AG10803 (cell line): ENCODE data around the gene MRRF.
A peak's percentile ranks its signal among the peaks of the same experiment; 100 is the strongest.

Source experiments
- DNase-seq: peaks from one replicate; pipeline ENCODE4 v3.0.0; 2010; ENCODE audit warnings: low read depth
- H3K4me3 ChIP-seq: 2 replicates; pipeline ENCODE4 v1.5.1; 2011; ENCODE audit warnings: mild to moderate bottlenecking, low read length, control low read depth
- TF ChIP-seq, protein P1 (sequence below): conservative IDR thresholded peaks from 2 replicates; pipeline ENCODE4 v1.5.1; 2011; ENCODE audit warnings: mild to moderate bottlenecking, low read length, control low read depth, inconsistent platforms

The MRRF gene

DNA sequence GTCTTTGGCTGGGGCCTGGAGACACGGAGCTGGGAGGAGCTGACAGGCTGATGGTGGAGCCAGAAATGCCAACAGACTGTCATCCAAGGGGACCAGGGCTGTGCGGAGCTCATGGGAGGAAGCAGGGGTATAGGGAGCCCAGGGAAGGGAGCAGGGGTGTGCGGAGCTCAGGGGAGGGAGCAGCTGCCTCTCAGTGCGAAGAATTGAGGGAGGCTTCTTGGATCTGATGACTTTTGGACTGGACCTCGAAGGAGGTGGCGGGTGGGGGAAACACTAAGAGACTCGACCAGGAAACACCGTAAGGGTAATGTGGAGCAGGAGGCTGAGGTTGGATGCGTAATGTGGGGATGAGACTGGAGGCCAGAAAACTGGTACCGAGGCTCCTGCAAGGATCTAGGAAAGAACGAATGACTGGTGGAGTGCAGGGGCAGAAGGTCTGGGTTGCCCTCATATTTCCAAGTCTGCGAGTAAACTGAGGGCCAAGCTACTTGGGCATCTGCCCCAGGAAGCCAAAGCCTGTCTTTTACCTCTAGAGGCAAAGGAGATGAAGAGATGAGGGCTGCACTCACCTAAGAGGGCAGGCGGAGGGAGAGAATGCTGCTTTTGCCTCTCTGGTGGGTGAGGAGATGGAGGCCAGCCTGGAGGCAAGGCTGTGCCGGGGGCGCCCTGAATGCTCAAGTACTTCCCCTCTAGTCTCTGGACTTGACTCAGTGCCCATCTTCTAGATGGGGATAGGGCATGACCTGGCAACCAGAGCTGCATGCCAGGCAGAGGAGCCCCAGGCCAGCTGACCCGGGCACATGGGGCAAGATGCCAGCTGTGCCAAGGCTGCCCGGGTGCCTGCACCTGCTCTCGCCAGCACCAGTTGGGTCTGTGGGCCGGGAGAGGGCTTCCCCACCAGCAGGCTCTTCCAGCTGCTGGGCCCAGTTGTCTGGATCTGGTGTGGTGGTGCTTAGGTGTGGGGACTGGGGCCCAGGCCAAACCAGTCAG lies 108.5 kb downstream of the MRRF start:
- no peak for DNase-seq
- no peak overlapping the region for H3K4me3 ChIP-seq
- TF ChIP-seq, protein P1, sequence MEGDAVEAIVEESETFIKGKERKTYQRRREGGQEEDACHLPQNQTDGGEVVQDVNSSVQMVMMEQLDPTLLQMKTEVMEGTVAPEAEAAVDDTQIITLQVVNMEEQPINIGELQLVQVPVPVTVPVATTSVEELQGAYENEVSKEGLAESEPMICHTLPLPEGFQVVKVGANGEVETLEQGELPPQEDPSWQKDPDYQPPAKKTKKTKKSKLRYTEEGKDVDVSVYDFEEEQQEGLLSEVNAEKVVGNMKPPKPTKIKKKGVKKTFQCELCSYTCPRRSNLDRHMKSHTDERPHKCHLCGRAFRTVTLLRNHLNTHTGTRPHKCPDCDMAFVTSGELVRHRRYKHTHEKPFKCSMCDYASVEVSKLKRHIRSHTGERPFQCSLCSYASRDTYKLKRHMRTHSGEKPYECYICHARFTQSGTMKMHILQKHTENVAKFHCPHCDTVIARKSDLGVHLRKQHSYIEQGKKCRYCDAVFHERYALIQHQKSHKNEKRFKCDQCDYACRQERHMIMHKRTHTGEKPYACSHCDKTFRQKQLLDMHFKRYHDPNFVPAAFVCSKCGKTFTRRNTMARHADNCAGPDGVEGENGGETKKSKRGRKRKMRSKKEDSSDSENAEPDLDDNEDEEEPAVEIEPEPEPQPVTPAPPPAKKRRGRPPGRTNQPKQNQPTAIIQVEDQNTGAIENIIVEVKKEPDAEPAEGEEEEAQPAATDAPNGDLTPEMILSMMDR = no peak

DNA sequence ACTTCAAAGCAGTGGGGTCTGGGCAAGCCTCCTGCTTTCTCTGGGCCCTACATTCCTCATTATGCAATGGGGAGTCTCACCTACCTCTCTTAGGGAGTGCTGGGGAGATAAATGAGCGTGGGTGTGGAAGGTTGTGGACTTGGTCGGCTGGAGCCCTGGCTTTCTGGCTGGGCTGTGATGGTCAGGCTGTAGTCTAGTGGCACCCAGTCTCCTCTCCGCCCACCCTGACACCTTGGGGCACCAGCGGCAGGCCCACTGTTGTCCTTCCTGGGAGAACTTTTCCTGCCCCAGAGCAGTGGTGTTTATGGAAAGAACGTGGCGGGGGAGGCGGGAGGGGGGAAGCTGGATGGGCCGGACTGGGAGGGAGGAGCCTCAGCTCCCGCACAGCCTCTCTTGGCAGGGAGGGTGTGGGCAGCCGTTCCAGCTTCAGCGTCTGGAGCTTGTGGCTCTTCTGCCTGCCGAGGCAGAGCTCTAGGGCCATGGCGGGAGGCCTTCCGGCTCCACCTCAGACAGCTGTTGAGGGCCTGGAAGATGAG lies 110.3 kb downstream of the MRRF start:
- H3K4me3 ChIP-seq = peak overlapping the region; percentile 12
- DNase-seq = peak; percentile 79
- TF ChIP-seq, protein P1 = no peak

DNA sequence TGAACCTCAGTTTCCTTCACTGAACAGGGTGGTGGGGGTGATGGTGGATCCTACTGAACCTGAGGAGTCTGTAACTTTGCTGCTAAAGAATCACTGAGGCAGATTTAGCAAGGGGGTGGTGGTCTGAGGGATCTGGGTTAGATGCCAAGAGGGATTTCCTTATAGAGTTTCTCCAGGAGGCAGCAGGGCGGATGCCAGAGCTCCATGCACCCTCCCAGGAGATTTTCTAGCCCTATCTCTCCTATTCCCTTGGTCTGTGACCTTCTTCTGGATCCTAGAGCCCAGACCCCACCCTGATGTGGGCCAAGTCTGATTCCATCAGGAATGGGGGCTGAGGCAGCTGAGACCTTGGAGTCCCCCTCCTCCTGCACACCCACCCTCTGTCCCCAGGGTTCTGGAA lies 112.1 kb downstream of the MRRF start:
- H3K4me3 ChIP-seq = no peak overlapping the region
- TF ChIP-seq, protein P1 = no peak
- DNase-seq = no peak

DNA sequence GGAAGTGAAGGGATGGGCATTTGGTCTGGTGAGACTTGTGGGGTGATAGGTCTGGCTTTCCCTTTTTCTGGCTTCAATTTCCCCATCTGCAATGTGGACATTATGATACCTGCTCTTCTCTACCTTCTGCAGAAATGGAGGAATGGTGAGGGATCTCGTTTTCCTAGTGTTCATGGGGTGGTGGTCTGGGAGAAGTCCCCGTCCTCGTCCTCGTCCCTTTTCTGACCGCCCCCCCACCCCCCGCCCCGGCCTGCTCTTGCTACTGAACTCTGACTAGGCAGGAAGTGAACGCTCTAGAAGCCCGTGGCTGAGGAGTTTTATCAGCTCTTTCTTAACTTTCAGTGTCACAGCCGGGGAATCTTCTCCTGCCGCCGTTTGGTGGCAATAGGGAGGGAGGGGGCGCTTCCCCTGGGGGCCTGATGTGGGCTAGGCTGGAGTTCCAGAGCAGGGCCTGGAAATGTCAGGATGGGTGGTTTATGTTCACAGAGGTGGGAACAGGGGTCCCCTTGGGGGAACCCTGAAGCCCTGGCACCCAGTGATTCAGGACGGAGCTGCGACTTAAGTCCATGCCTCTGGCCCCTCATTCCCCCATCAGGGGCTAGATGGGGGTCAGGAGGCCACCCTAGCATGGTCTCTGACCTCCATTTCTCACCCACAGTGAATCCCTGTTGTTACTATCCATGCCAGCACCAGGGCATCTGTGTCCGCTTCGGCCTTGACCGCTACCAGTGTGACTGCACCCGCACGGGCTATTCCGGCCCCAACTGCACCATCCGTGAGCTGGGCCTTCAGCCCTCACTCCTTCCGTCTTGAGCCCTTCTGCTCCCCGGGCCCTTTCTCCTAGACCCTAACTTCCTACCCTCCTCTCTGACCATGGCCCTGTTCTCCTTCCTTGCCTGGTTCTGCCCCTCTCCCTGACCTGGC lies 112.8 kb downstream of the MRRF start:
- TF ChIP-seq, protein P1 = no peak
- DNase-seq = no peak
- H3K4me3 ChIP-seq = no peak overlapping the region

DNA sequence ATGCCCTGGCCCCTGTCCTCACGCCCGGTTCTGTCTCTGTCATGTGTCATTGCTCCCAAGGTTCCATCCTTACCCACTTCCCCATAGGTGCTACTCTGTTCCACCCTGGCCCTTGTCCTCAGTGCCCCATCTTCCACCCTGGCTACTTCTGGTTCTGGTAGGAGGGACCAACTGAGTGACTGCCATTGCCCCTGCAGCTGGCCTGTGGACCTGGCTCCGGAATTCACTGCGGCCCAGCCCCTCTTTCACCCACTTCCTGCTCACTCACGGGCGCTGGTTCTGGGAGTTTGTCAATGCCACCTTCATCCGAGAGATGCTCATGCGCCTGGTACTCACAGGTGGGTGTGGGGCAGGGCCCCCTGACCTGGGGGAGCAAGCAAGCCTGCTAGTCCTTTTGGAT lies 113.6 kb downstream of the MRRF start:
- DNase-seq = no peak
- TF ChIP-seq, protein P1 = no peak
- H3K4me3 ChIP-seq = no peak overlapping the region

DNA sequence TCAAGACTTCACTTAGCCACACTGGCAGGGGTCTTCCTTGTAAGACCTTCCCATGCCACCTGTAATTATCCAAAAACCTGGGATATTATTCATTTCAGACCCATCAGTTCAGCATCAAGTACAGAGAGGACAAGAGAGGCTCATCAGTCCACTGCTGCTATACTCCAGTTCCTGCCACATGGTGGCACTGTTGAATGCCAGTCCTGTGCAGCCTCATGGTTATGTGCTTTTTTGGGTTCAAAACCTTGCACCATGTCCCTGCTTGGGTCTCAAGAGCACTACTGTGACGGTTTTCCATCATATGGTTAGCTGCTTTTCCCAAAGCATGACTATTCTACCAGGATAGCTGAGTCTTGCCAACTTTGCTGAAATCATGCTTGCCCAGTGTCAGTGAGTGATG lies 114.7 kb downstream of the MRRF start:
- no peak overlapping the region for H3K4me3 ChIP-seq
- no peak for DNase-seq
- TF ChIP-seq, protein P1 = peak; percentile 49
